ENCODE data around the gene ATP8B1.

The ATP8B1 gene

DNA sequence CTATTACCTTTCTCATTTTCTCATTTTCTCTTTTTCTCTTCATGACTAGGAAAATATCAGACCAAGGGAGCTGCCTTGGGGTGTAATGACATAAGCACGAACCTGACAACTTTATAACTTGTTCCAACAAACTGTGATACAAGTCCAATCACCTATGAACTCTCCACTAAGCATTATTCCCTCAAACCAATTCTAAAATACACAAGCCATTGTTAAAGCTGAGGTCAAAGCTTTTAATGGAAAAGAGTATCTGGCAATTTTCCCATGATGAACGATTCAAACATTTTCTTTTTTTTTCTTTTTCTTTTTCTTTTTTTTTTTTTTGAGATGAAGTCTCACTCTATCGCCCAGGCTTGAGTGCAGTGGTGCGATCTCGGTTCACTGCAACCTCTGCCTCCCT is 133.1 kb downstream of the ATP8B1 start:
- H2AFZ ChIP-seq (ENCODE audit: low read depth, low read length): no peak overlapping the region
- H3K9me3 ChIP-seq (ENCODE audit: insufficient read depth, low read length, severe bottlenecking): peaks cover 6% of the 10 kb centered on the region
- H3K4me2 ChIP-seq (ENCODE audit: insufficient read depth, low read length): no peak overlapping the region
- no peaks in the 10 kb centered on the region for H3K4me1 ChIP-seq (ENCODE audit: insufficient read depth, low read length)
- H4K20me1 ChIP-seq (ENCODE audit: insufficient read depth, low read length): peaks cover 4% of the 10 kb centered on the region; the same call in 1 of the 2 replicates
- no peaks in the 10 kb centered on the region for H3K27me3 ChIP-seq (ENCODE audit: insufficient read depth, low read length, poor library complexity)
- no peaks in the 10 kb centered on the region for H3K36me3 ChIP-seq (ENCODE audit: insufficient read depth, low read length)
- peaks cover 27% of the 10 kb centered on the region; the same call in 1 of the 2 replicates for H3K79me2 ChIP-seq (ENCODE audit: insufficient read depth, low read length)
- H3K9ac ChIP-seq (ENCODE audit: low read depth, low read length): no peak overlapping the region
- H3K27ac ChIP-seq (ENCODE audit: low read length): no peak overlapping the region
- ATAC-seq (ENCODE audit: insufficient read depth, low read depth) (no peak), DNase-seq (no peak)
- TF ChIP-seq, protein P1, sequence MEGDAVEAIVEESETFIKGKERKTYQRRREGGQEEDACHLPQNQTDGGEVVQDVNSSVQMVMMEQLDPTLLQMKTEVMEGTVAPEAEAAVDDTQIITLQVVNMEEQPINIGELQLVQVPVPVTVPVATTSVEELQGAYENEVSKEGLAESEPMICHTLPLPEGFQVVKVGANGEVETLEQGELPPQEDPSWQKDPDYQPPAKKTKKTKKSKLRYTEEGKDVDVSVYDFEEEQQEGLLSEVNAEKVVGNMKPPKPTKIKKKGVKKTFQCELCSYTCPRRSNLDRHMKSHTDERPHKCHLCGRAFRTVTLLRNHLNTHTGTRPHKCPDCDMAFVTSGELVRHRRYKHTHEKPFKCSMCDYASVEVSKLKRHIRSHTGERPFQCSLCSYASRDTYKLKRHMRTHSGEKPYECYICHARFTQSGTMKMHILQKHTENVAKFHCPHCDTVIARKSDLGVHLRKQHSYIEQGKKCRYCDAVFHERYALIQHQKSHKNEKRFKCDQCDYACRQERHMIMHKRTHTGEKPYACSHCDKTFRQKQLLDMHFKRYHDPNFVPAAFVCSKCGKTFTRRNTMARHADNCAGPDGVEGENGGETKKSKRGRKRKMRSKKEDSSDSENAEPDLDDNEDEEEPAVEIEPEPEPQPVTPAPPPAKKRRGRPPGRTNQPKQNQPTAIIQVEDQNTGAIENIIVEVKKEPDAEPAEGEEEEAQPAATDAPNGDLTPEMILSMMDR (IDR thresholded peaks at IDR 0.05; ENCODE audit: borderline replicate concordance, extremely low read depth, low read length, poor library complexity, severe bottlenecking): no peak
- TF ChIP-seq EZH2 (IDR thresholded peaks at IDR 0.05; ENCODE audit: borderline replicate concordance, low read depth, low read length, severe bottlenecking): no peak
- H3K4me3 ChIP-seq (ENCODE audit: low read depth in 1 of 2, low read length in 2 of 2): no peak overlapping the region

DNA sequence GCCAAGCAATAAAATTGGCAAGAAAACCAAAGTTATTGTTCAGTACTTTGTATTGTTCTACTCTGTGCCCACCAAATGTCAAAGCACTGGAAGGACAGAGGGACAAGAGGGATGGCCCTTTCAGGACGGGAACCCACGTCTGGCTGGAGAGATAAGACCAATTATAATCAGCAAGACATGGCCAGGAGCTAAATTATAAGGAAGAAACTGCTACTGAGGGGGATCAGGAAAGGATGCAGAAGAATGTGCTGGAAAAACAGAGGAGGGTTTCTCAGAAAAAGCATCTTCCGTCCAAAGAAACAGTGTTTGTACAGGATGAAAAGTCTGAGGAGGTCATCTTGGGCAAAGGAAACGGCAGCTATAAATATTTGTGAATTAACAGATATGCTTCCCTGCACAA is 135.1 kb downstream of the ATP8B1 start:
- ATAC-seq (ENCODE audit: insufficient read depth, low read depth) (no peak), DNase-seq (no peak)
- Histone ChIP-seq H3K9me3 (ENCODE audit: insufficient read depth, low read length, severe bottlenecking) (peaks cover 6% of the 10 kb centered on the region), H2AFZ (ENCODE audit: low read depth, low read length) (no peak overlapping the region), H3K4me3 (ENCODE audit: low read depth in 1 of 2, low read length in 2 of 2) (no peak overlapping the region), H4K20me1 (ENCODE audit: insufficient read depth, low read length) (peaks cover 5% of the 10 kb centered on the region; the same call in 1 of the 2 replicates), H3K36me3 (ENCODE audit: insufficient read depth, low read length) (no peaks in the 10 kb centered on the region), H3K27ac (ENCODE audit: low read length) (no peak overlapping the region), H3K4me2 (ENCODE audit: insufficient read depth, low read length) (no peak overlapping the region), H3K27me3 (ENCODE audit: insufficient read depth, low read length, poor library complexity) (no peaks in the 10 kb centered on the region), H3K9ac (ENCODE audit: low read depth, low read length) (no peak overlapping the region), H3K79me2 (ENCODE audit: insufficient read depth, low read length) (peaks cover 29% of the 10 kb centered on the region), H3K4me1 (ENCODE audit: insufficient read depth, low read length) (no peaks in the 10 kb centered on the region)
- TF ChIP-seq, protein P1 (IDR thresholded peaks at IDR 0.05; ENCODE audit: borderline replicate concordance, extremely low read depth, low read length, poor library complexity, severe bottlenecking): no peak
- TF ChIP-seq EZH2 (IDR thresholded peaks at IDR 0.05; ENCODE audit: borderline replicate concordance, low read depth, low read length, severe bottlenecking): no peak

DNA sequence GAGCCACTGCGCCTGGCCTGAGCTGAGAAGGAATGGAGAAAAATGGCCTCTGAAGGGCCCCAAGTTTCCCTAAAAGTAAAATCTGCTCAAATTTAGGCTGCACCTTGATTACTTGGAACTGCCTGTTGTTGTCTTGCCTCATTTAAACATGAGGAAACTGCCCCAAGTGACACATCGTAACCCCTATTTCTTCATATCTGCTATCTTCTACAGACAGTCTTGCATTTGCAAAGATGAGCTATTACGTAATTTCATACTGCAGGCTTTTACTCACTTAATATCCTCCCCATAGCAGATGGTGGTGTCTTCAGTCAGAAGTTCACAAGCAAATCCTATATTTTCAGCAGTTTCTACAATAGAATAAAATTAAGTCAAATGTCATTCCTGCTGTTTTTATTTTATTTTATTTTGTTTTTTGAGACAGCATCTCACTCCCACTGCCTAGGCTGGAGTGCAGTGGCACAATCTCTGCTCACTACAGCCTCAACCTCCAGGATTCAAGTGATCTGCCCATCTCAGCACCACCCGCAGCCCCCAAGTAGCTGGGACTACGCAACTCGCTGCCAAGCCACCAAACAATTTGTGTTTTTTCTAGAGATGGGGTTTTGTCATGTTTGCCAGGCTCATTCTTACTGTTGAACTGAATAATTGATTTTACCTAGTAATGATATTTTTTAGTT is 136.2 kb downstream of the ATP8B1 start:
- no peak for DNase-seq
- no peaks in the 10 kb centered on the region for H3K36me3 ChIP-seq (ENCODE audit: insufficient read depth, low read length)
- H3K79me2 ChIP-seq (ENCODE audit: insufficient read depth, low read length): peaks cover 34% of the 10 kb centered on the region

More for the DNA sequence above, 136.2 kb downstream of the ATP8B1 start:
- Histone ChIP-seq H3K9ac (ENCODE audit: low read depth, low read length) (no peak overlapping the region), H3K4me3 (ENCODE audit: low read depth in 1 of 2, low read length in 2 of 2) (no peak overlapping the region), H3K4me2 (ENCODE audit: insufficient read depth, low read length) (no peak overlapping the region), H2AFZ (ENCODE audit: low read depth, low read length) (no peak overlapping the region), H3K9me3 (ENCODE audit: insufficient read depth, low read length, severe bottlenecking) (no peaks in the 10 kb centered on the region), H3K27me3 (ENCODE audit: insufficient read depth, low read length, poor library complexity) (no peaks in the 10 kb centered on the region), H3K27ac (ENCODE audit: low read length) (no peak overlapping the region), H3K4me1 (ENCODE audit: insufficient read depth, low read length) (no peaks in the 10 kb centered on the region), H4K20me1 (ENCODE audit: insufficient read depth, low read length) (peaks cover 5% of the 10 kb centered on the region; the same call in 1 of the 2 replicates)
- no peak for TF ChIP-seq EZH2 (IDR thresholded peaks at IDR 0.05; ENCODE audit: borderline replicate concordance, low read depth, low read length, severe bottlenecking)
- TF ChIP-seq, protein P1 (IDR thresholded peaks at IDR 0.05; ENCODE audit: borderline replicate concordance, extremely low read depth, low read length, poor library complexity, severe bottlenecking): no peak
- ATAC-seq (ENCODE audit: insufficient read depth, low read depth): no peak

Data from DND-41 (cell line).